ENCODE results near the gene FXYD2. TPM values are rescaled to one million over a fixed set of nuclear protein-coding genes. Genes with fewer than 3 reads are reported as not detected.

The FXYD2 gene
- total and polyA plus RNA-seq, 9 donors = 1.7 to 23.1 (median 10.5) TPM

GRCh38 chr11:117827521-117828511 is 3.3 kb upstream of the FXYD2 start:
- Histone ChIP-seq H3K4me1 (ENCODE audit: insufficient read depth) (peaks cover 20% of the 10 kb centered on the region), H3K27ac (no peak overlapping the region), H3K4me3 (no peak overlapping the region), H3K9me3 (no peaks in the 10 kb centered on the region), H3K36me3 (no peaks in the 10 kb centered on the region), H3K27me3 (no peaks in the 10 kb centered on the region)
- intact Hi-C loops (cut with DNase I) = no loop called here
- 66 to 78% (median 67%) methylated on average over 15 of the region's 15 CpGs for WGBS, 3 donors
- TF ChIP-seq POLR2A (IDR thresholded peaks at IDR 0.05) (no peak), EP300 (IDR thresholded peaks at IDR 0.05) (no peak), CTCF (IDR thresholded peaks at IDR 0.05) (no peak)
- DNase-seq = peak in 3 of 5 donors; percentile 7 to 38 (median 14)

GRCh38 chr11:117826832-117827231 is 2.3 kb upstream of the FXYD2 start:
- peak in 1 of 5 donors; percentile 11 for DNase-seq
- Histone ChIP-seq H3K27ac (no peak overlapping the region), H3K9me3 (no peaks in the 10 kb centered on the region), H3K4me1 (ENCODE audit: insufficient read depth) (peaks cover 18% of the 10 kb centered on the region), H3K4me3 (no peak overlapping the region), H3K27me3 (no peaks in the 10 kb centered on the region), H3K36me3 (no peaks in the 10 kb centered on the region)
- WGBS, 3 donors = 81 to 89% (median 85%) methylated on average over 3 of the region's 3 CpGs
- TF ChIP-seq POLR2A (IDR thresholded peaks at IDR 0.05) (no peak), CTCF (IDR thresholded peaks at IDR 0.05) (no peak), EP300 (IDR thresholded peaks at IDR 0.05) (no peak)
- intact Hi-C loops (cut with DNase I) = no loop called here

- peak in 2 of 5 donors; percentile 10 to 13 for DNase-seq
- H3K9me3 ChIP-seq = no peaks in the 10 kb centered on the region
- intact Hi-C loops (cut with DNase I) = no loop called here
- no peak overlapping the region for H3K27ac ChIP-seq
- TF ChIP-seq EP300 (IDR thresholded peaks at IDR 0.05) (no peak), CTCF (IDR thresholded peaks at IDR 0.05) (no peak), POLR2A (IDR thresholded peaks at IDR 0.05) (no peak)
- H3K36me3 ChIP-seq = no peaks in the 10 kb centered on the region
- H3K27me3 ChIP-seq = no peaks in the 10 kb centered on the region
- no peak overlapping the region for H3K4me3 ChIP-seq
- 59 to 66% (median 66%) methylated on average over 10 of the region's 10 CpGs for WGBS, 3 donors
- H3K4me1 ChIP-seq (ENCODE audit: insufficient read depth) = peaks cover 17% of the 10 kb centered on the region
Measured at GRCh38 chr11:117826190-117826570, 1.6 kb upstream of the FXYD2 start.

GRCh38 chr11:117825538-117826189 is 1.1 kb upstream of the FXYD2 start:
- DNase-seq = peak in 2 of 5 donors; percentile 13 to 21
- no peak for TF ChIP-seq CTCF (IDR thresholded peaks at IDR 0.05)
- no peak for TF ChIP-seq POLR2A (IDR thresholded peaks at IDR 0.05)
- no peak for TF ChIP-seq EP300 (IDR thresholded peaks at IDR 0.05)
- Histone ChIP-seq H3K9me3 (no peaks in the 10 kb centered on the region), H3K4me1 (ENCODE audit: insufficient read depth) (peaks cover 17% of the 10 kb centered on the region), H3K4me3 (no peak overlapping the region), H3K36me3 (no peaks in the 10 kb centered on the region), H3K27me3 (no peaks in the 10 kb centered on the region), H3K27ac (peak overlapping the region in 1 of 2 donors; percentile 47)
- intact Hi-C loops (cut with DNase I) = no loop called here
- WGBS, 3 donors = 86 to 95% (median 87%) methylated on average over 8 of the region's 8 CpGs
